HCT116 (cell line): Measurements from ENCODE around the gene PLD2. TPM values are rescaled to one million over a fixed set of nuclear protein-coding genes. Genes with fewer than 3 reads are reported as not detected.

Source experiments
- ATAC-seq: fragments of 200-7000 bp; cut with Tn5 transposase; 2 replicates; pipeline ENCODE4 v1.9.1; 2020; ENCODE audit warnings: mild to moderate bottlenecking, moderate library complexity
- BruUV-seq: library from RNA; stranded (reverse); fragments of 400-500 nt; replicated peaks from 2 replicates; lab custom pipeline; 2021; lab: Mats Ljungman, UMichigan
- CTCF ChIA-PET: fragments of 300-600 bp; sonication (Branson Sonifier 250); formaldehyde crosslinking; loops from one replicate; lab custom pipeline; 2021; ENCODE audit warnings: antibody characterized with exemption; lab: Charles Lee
- POLR2A ChIA-PET: fragments of 300-600, 350-600 bp; sonication (Branson Sonifier 250); formaldehyde crosslinking; loops from one replicate; lab custom pipeline; 2021; ENCODE audit warnings: antibody characterized with exemption; lab: Charles Lee
- RAD21 ChIA-PET, 2 experiments: fragments of 300-600 bp; sonication (Branson Sonifier 250); formaldehyde crosslinking; loops; one replicate each; lab custom pipeline; 2023; ENCODE audit warnings: low total read pairs in 2 of 2; ENCODE audit not compliant: uncharacterized antibody in 2 of 2, unreplicated experiment in 2 of 2, low non-redundant PET in 1 of 2; lab: Charles Lee
- DNase-seq: peaks from one replicate; pipeline ENCODE4 v3.0.0-alpha.2; 2010; ENCODE audit warnings: low read depth, low spot score
- H2AFZ ChIP-seq: fragments of 200-600 bp; shearing (Covaris generic), sonication (generic); 2 replicates; pipeline ENCODE4 v1.6.1; 2017; ENCODE audit warnings: low read depth, mixed run types, mixed read lengths, antibody characterized with exemption, low read length; ENCODE audit not compliant: poor library complexity, severe bottlenecking
- H3K27ac ChIP-seq: 2 replicates; pipeline ENCODE4 v1.5.1; 2012; ENCODE audit warnings: low read depth, low read length
- H3K27me3 ChIP-seq: fragments of 200-600 bp; sonication (generic); 2 replicates; pipeline ENCODE4 v1.6.1; 2016; ENCODE audit warnings: mixed run types, low read length, mixed read lengths; ENCODE audit not compliant: insufficient read depth
- H3K36me3 ChIP-seq, 2 experiments: fragments of 200-500 bp in 1 of 2; fragments of 200-600 bp in 1 of 2; sonication (Bioruptor generic) in 1 of 2; sonication (generic) in 1 of 2; 2 replicates each; pipeline versions ENCODE4 v1.5.1 to v1.6.1; 2014 to 2016; ENCODE audit warnings: low read length in 2 of 2, inconsistent platforms in 1 of 2, mixed read lengths in 1 of 2, mixed run types in 1 of 2; ENCODE audit not compliant: insufficient read depth in 2 of 2, control insufficient read depth in 1 of 2
- H3K4me1 ChIP-seq, 2 experiments: fragments of 200-600 bp in 1 of 2; sonication (generic) in 1 of 2; 2 replicates each; pipeline versions ENCODE4 v1.5.1 to v1.6.1; 2012 to 2017; ENCODE audit warnings: low read length in 2 of 2, inconsistent platforms in 1 of 2, mild to moderate bottlenecking in 1 of 2, mixed read lengths in 1 of 2, mixed run types in 1 of 2, moderate library complexity in 1 of 2; ENCODE audit not compliant: insufficient read depth in 2 of 2, control insufficient read depth in 1 of 2
- H3K4me2 ChIP-seq: fragments of 200-600 bp; sonication (generic); 2 replicates; pipeline ENCODE4 v1.6.1; 2017; ENCODE audit warnings: mixed run types, low read length, mixed read lengths
- H3K4me3 ChIP-seq, 2 experiments: fragments of 200-600 bp in 1 of 2; sonication (generic) in 1 of 2; replicated peaks in 1 of 2; 2 replicates each; pipeline ENCODE4 v1.5.1; 2011 to 2016; ENCODE audit warnings: low read length in 2 of 2, control low read depth in 1 of 2, low read depth in 1 of 2, mild to moderate bottlenecking in 1 of 2, mixed read lengths in 1 of 2, mixed run types in 1 of 2
- H3K79me2 ChIP-seq: fragments of 200-600 bp; sonication (generic); 2 replicates; pipeline ENCODE4 v1.6.1; 2017; ENCODE audit warnings: mild to moderate bottlenecking, mixed run types, low read length, moderate library complexity, mixed read lengths; ENCODE audit not compliant: insufficient read depth
- H3K9ac ChIP-seq: fragments of 200-600 bp; sonication (generic); 2 replicates; pipeline ENCODE4 v1.6.1; 2016; ENCODE audit warnings: low read length, mixed read lengths
- H3K9me2 ChIP-seq: fragments of 200-600 bp; sonication (generic), shearing (Covaris generic); 2 replicates; pipeline ENCODE4 v1.6.1; 2017; ENCODE audit warnings: mixed run types, mild to moderate bottlenecking, moderate library complexity; ENCODE audit not compliant: insufficient read depth
- H3K9me3 ChIP-seq, 2 experiments: fragments of 200-500 bp in 1 of 2; fragments of 200-600 bp in 1 of 2; sonication (Bioruptor generic) in 1 of 2; sonication (generic) in 1 of 2; 2 replicates each; pipeline ENCODE4 v1.6.1; 2014 to 2017; ENCODE audit warnings: low read length in 2 of 2, mixed read lengths in 2 of 2, inconsistent platforms in 1 of 2, low read depth in 1 of 2, mild to moderate bottlenecking in 1 of 2, mixed run types in 1 of 2, moderate library complexity in 1 of 2; ENCODE audit not compliant: control insufficient read depth in 1 of 2, insufficient read depth in 1 of 2
- H4K20me1 ChIP-seq: fragments of 200-600 bp; sonication (generic), shearing (Covaris generic); 2 replicates; pipeline ENCODE4 v1.6.1; 2017; ENCODE audit warnings: mixed run types, mild to moderate bottlenecking, moderate library complexity; ENCODE audit not compliant: insufficient read depth
- CEBPB ChIP-seq: IDR thresholded peaks from 2 replicates; pipeline ENCODE4 v1.6.1; 2012; ENCODE audit warnings: low read depth
- EGR1 ChIP-seq: IDR thresholded peaks from 2 replicates; pipeline ENCODE4 v1.6.1; 2012; ENCODE audit warnings: low read depth
- EZH2 ChIP-seq: fragments of 200-600 bp; sonication (generic); IDR thresholded peaks from 2 replicates; pipeline ENCODE4 v1.6.1; 2017; ENCODE audit warnings: antibody characterized with exemption, mixed run types
- EZH2phosphoT487 ChIP-seq: fragments of 200-600 bp; IDR thresholded peaks from 2 replicates; pipeline ENCODE4 v1.6.1; 2018; ENCODE audit warnings: antibody characterized with exemption, borderline replicate concordance
- FOSL1 ChIP-seq: IDR thresholded peaks from 2 replicates; pipeline ENCODE4 v1.6.1; 2012; ENCODE audit warnings: low read depth
- POLR2AphosphoS5 ChIP-seq: IDR thresholded peaks from 2 replicates; pipeline ENCODE4 v1.6.1; 2011; ENCODE audit warnings: mild to moderate bottlenecking, low read depth, low read length, moderate library complexity
- SIN3A ChIP-seq: IDR thresholded peaks from 2 replicates; pipeline ENCODE4 v1.6.1; 2012; ENCODE audit warnings: low read depth
- ZNF274 ChIP-seq: fragments of 200-500 bp; sonication (Bioruptor generic); IDR thresholded peaks from 2 replicates; pipeline ENCODE4 v1.6.1; 2014; ENCODE audit warnings: mild to moderate bottlenecking, low read depth, low read length, inconsistent platforms
- intact Hi-C: fragments of 100-400 bp; cut with micrococcal nuclease; formaldehyde crosslinking; loops from 2 replicates; pipeline ENCODE4 v1.10.0; 2022
- total RNA-seq: library from RNA; stranded (reverse); gene quantifications from one replicate; pipeline ENCODE4 v1.2.1, GENCODE V29; 2021; ENCODE audit not compliant: unreplicated experiment
- TF ChIP-seq, protein P1 (sequence below), 3 experiments: fragments of 200-600 bp in 1 of 3; sonication (generic) in 1 of 3; IDR thresholded peaks in 2 of 3; conservative IDR thresholded peaks in 1 of 3; 2 replicates each; pipeline ENCODE4 v1.5.1; 2012 to 2017; ENCODE audit warnings: low read depth in 2 of 3, low read length in 2 of 3, antibody characterized with exemption in 1 of 3, borderline replicate concordance in 1 of 3, control low read depth in 1 of 3, mild to moderate bottlenecking in 1 of 3, mixed read lengths in 1 of 3, mixed run types in 1 of 3, moderate library complexity in 1 of 3; ENCODE audit not compliant: insufficient read depth in 1 of 3
- TF ChIP-seq, protein P2 (sequence below): IDR thresholded peaks from 2 replicates; pipeline ENCODE4 v1.6.1; 2012
- TF ChIP-seq, protein P3 (sequence below): IDR thresholded peaks from 2 replicates; pipeline ENCODE4 v1.6.1; 2012

The PLD2 gene
- total RNA-seq, 1 experiment from 2014 or later = 47.7 TPM

DNA sequence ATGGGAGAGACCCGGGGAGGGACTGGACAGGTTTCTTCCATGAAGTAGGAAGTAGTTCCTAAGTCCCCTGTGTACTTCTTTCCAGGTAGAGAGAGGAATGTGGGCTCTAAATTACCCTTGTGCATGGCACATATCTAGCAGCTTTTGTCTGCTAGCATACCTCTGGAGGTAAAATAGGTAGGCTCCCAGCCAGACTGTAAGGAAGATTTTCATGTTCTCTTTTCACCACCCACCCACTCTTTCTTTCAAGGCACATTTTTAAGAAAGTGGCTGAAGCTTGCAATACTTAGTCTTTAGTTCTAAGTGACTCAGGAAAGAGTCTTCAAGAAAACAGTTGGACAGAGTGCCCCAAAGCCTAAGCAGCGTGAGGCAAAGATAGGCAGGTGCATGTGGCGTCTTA, 35.4 kb downstream of the PLD2 start:
- intact Hi-C loops = no loop called here
- no TSS peak for BruUV-seq
- Histone ChIP-seq H3K9me3 (no peaks in the 10 kb centered on the region), H3K79me2 (peaks cover 93% of the 10 kb centered on the region), H2AFZ (no peak overlapping the region), H3K4me1 (peaks cover 0 to 24% of the 10 kb centered on the region in 2 experiments; a peak in 2 of 4 replicates), H3K9ac (no peak overlapping the region)
- POLR2A ChIA-PET = no interaction called here
- DNase-seq (no peak), ATAC-seq (no peak)
- TF ChIP-seq EGR1 (no peak), CEBPB (no peak)
- TF ChIP-seq, all 23 proteins: peak for 0
- Histone ChIP-seq H3K36me3 (peaks cover 3 to 21% of the 10 kb centered on the region in 2 experiments; a peak in 1 of 4 replicates), H3K9me2 (no peaks in the 10 kb centered on the region), H4K20me1 (no peaks in the 10 kb centered on the region; the same call in 1 of the 2 replicates), H3K4me2 (no peak overlapping the region), H3K27me3 (no peaks in the 10 kb centered on the region), H3K27ac (no peak overlapping the region), H3K4me3 (no peak overlapping the region)
- ChIA-PET CTCF (no interaction called here), RAD21 (no interaction called here)

DNA sequence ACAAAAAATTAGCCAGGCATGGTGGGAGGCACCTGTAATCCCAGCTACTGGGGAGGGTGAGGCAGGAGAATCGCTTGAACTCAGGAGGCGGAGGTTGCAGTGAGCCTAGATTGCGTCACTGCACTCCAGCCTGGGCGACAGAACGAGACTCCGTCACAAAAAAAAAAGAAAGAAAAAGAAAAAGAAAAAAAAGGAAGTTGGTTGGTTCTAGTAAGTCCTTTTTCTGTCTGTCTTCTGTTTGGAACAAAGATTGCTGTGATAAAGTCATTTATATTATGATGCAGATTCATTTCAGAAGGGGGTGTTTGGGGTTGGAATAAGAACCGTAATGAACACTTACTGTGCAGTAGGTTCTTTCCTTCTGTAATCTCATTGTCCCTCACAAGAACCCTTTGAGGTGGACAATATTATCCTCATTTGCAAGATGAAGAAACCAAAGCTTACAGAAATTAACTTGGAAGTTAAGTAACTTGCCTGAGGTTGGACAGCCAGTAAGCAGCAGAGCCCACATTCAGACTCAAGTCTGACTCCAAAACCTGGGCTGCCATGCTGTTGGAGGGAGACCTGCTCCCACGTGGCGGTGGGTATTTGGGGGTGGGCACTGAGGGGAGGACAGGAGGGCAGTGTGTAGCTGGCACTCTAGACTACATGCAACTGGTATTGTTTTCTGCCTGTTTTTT, 36.5 kb downstream of the PLD2 start:
- no peak for DNase-seq
- no peak overlapping the region for H3K4me2 ChIP-seq
- H3K9me2 ChIP-seq = no peaks in the 10 kb centered on the region
- H3K27me3 ChIP-seq = no peaks in the 10 kb centered on the region
- no peak overlapping the region for H3K27ac ChIP-seq
- no peaks in the 10 kb centered on the region; the same call in 1 of the 2 replicates for H4K20me1 ChIP-seq
- H2AFZ ChIP-seq = no peak overlapping the region
- POLR2A ChIA-PET = no interaction called here
- ATAC-seq = no peak
- no peak for TF ChIP-seq EZH2phosphoT487
- TF ChIP-seq, protein P1, sequence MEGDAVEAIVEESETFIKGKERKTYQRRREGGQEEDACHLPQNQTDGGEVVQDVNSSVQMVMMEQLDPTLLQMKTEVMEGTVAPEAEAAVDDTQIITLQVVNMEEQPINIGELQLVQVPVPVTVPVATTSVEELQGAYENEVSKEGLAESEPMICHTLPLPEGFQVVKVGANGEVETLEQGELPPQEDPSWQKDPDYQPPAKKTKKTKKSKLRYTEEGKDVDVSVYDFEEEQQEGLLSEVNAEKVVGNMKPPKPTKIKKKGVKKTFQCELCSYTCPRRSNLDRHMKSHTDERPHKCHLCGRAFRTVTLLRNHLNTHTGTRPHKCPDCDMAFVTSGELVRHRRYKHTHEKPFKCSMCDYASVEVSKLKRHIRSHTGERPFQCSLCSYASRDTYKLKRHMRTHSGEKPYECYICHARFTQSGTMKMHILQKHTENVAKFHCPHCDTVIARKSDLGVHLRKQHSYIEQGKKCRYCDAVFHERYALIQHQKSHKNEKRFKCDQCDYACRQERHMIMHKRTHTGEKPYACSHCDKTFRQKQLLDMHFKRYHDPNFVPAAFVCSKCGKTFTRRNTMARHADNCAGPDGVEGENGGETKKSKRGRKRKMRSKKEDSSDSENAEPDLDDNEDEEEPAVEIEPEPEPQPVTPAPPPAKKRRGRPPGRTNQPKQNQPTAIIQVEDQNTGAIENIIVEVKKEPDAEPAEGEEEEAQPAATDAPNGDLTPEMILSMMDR (IDR thresholded peaks at IDR 0.05 in 2 of 3, conservative IDR thresholded peaks at IDR 0.05 in 1 of 3; ENCODE audit: borderline replicate concordance in 1 of 3, insufficient read depth in 1 of 3, low read depth in 2 of 3, low read length in 2 of 3) = no peak
- no peak for TF ChIP-seq ZNF274
- no peak for TF ChIP-seq POLR2AphosphoS5
- no peak for TF ChIP-seq FOSL1
- no peak for TF ChIP-seq CEBPB
- TF ChIP-seq, protein P2, sequence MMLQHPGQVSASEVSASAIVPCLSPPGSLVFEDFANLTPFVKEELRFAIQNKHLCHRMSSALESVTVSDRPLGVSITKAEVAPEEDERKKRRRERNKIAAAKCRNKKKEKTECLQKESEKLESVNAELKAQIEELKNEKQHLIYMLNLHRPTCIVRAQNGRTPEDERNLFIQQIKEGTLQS = no peak
- TF ChIP-seq EGR1 = no peak
- no peak for TF ChIP-seq EZH2
- TF ChIP-seq, protein P3, sequence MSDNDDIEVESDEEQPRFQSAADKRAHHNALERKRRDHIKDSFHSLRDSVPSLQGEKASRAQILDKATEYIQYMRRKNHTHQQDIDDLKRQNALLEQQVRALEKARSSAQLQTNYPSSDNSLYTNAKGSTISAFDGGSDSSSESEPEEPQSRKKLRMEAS = no peak
- TF ChIP-seq SIN3A = no peak
- intact Hi-C loops = no loop called here
- H3K36me3 ChIP-seq = peaks cover 0 to 10% of the 10 kb centered on the region in 2 experiments; a peak in 1 of 4 replicates
- no peak overlapping the region for H3K9ac ChIP-seq
- H3K9me3 ChIP-seq = no peaks in the 10 kb centered on the region
- peaks cover 7 to 35% of the 10 kb centered on the region in 2 experiments for H3K4me1 ChIP-seq
- RAD21 ChIA-PET = no interaction called here
- BruUV-seq = no TSS peak
- no peak overlapping the region for H3K4me3 ChIP-seq
- CTCF ChIA-PET = no interaction called here
- peaks cover 90% of the 10 kb centered on the region for H3K79me2 ChIP-seq
